22Rv1 (cell line): Measurements from ENCODE around the gene TMEM19.

ENCODE experiments used
- H3K27ac ChIP-seq: fragments of 450-650 bp; 2 replicates; pipeline ENCODE4 v1.5.1; 2017
- CTCF ChIP-seq: fragments of 450-650 bp; IDR thresholded peaks from 2 replicates; pipeline ENCODE4 v1.5.1; 2017; ENCODE audit warnings: mild to moderate bottlenecking
- ZFX ChIP-seq: fragments of 450-650 bp; IDR thresholded peaks from 2 replicates; pipeline ENCODE4 v1.6.1; 2017; ENCODE audit warnings: antibody characterized with exemption, borderline replicate concordance

The TMEM19 gene

GRCh38 chr12:71685914-71686657 is at the start of gene TMEM19:
Gene TMEM19 (plus strand): TSS chr12:71686082. CDS start chr12:71686681, 599 bp downstream.
- peak within 1 kb of the TSS; percentile 92 for H3K27ac ChIP-seq
- TF ChIP-seq ZFX (no peak), CTCF (peak; percentile 76)

GRCh38 chr12:71636704-71637115 is 49.2 kb upstream of the TMEM19 start:
- no peak overlapping the region; the same call in 1 of the 2 replicates for H3K27ac ChIP-seq
- TF ChIP-seq CTCF (peak; percentile 97), ZFX (no peak)

GRCh38 chr12:71638499-71638898 is 47.4 kb upstream of the TMEM19 start:
- TF ChIP-seq CTCF: no peak
- no peak for TF ChIP-seq ZFX
- H3K27ac ChIP-seq: peak overlapping the region; percentile 22; the same call in 1 of the 2 replicates

- peak overlapping the region; percentile 22 for H3K27ac ChIP-seq
- TF ChIP-seq CTCF (peak; percentile 52), ZFX (no peak)
Observed at GRCh38 chr12:71639341-71639760, 46.5 kb upstream of the TMEM19 start.

- no peak overlapping the region for H3K27ac ChIP-seq
- TF ChIP-seq ZFX (no peak), CTCF (no peak)
Observed at GRCh38 chr12:71640316-71640715, 45.6 kb upstream of the TMEM19 start.

GRCh38 chr12:71641390-71641789 is 44.5 kb upstream of the TMEM19 start:
- TF ChIP-seq ZFX (no peak), CTCF (no peak)
- H3K27ac ChIP-seq: no peak overlapping the region

- H3K27ac ChIP-seq: no peak overlapping the region
- TF ChIP-seq CTCF: no peak
- TF ChIP-seq ZFX: no peak
Observed at GRCh38 chr12:71642264-71642663, 43.6 kb upstream of the TMEM19 start.
